ENCODE results near the gene LAMA2. TPM values are rescaled to one million over a fixed set of nuclear protein-coding genes. Genes with fewer than 3 reads are reported as not detected.

Gene LAMA2
- polyA plus RNA-seq, 3 donors, result not detected

DNA sequence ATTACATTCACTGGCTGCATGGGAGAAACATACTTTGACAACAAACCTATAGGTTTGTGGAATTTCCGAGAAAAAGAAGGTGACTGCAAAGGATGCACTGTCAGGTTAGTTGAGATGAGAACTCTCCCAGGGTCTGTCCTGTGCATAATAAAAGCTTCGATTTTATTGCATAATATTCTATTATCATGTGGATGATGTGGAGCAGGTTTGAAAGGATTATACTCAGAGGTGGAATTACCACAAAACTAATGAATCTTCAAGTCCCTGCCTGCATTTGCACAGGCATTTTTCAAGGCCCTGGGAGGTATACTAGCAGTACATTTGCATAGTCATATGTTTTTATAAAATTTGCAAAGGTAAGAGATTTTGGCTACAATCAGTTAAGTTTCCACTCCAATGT, 577.3 kb downstream of the LAMA2 start:
- Histone ChIP-seq H3K27ac (ENCODE audit: low read depth in 1 of 2, low read length in 2 of 2) (no peak overlapping the region), H4K20me1 (ENCODE audit: insufficient read depth, low read length) (no peaks in the 10 kb centered on the region), H3K36me3 (replicated peaks in 1 of 2; ENCODE audit: control insufficient read depth in 1 of 2, insufficient read depth in 2 of 2, low read length in 2 of 2) (no peaks in the 10 kb centered on the region), H3K79me2 (ENCODE audit: insufficient read depth, low read length) (no peaks in the 10 kb centered on the region), H3K27me3 (ENCODE audit: control insufficient read depth in 2 of 2, insufficient read depth in 2 of 2, low read length in 2 of 2) (no peaks in the 10 kb centered on the region), H3K4me2 (replicated peaks; ENCODE audit: extremely low read depth, low read length, poor library complexity, severe bottlenecking) (no peak overlapping the region), H3K4me3 (replicated peaks in 1 of 3; ENCODE audit: low read depth in 2 of 3, low read length in 3 of 3) (no peak overlapping the region), H2AFZ (ENCODE audit: insufficient read depth, low read depth, low read length, poor library complexity, severe bottlenecking) (no peak overlapping the region), H3K4me1 (ENCODE audit: control insufficient read depth in 1 of 2, insufficient read depth in 2 of 2, low read length in 2 of 2) (peaks cover 5 to 11% of the 10 kb centered on the region in 2 donors), H3K9me3 (replicated peaks in 1 of 2; ENCODE audit: control insufficient read depth in 1 of 2, insufficient read depth in 1 of 2, low read length in 2 of 2) (no peaks in the 10 kb centered on the region), H3K9ac (ENCODE audit: insufficient read depth, low read length, poor library complexity, severe bottlenecking) (no peak overlapping the region)
- intact Hi-C loops (cut with micrococcal nuclease), result no loop called here
- H3K36me3 Mint-ChIP-seq, result no peaks in the 10 kb centered on the region
- H3K27ac Mint-ChIP-seq, result no peak overlapping the region
- peaks cover 5% of the 10 kb centered on the region for H3K4me1 Mint-ChIP-seq
- WGBS (ENCODE audit: insufficient coverage), result no CpG with 5 or more reads among the region's 2 CpGs
- DNase-seq, result no peak
- H3K27me3 Mint-ChIP-seq (ENCODE audit: low read depth in 3 of 3), result peaks cover 0 to 2% (median 0%) of the 10 kb centered on the region in 3 donors
- H3K9me3 Mint-ChIP-seq, result no peaks in the 10 kb centered on the region
- no peak overlapping the region for H3K4me3 Mint-ChIP-seq
- TF ChIP-seq, protein P1, sequence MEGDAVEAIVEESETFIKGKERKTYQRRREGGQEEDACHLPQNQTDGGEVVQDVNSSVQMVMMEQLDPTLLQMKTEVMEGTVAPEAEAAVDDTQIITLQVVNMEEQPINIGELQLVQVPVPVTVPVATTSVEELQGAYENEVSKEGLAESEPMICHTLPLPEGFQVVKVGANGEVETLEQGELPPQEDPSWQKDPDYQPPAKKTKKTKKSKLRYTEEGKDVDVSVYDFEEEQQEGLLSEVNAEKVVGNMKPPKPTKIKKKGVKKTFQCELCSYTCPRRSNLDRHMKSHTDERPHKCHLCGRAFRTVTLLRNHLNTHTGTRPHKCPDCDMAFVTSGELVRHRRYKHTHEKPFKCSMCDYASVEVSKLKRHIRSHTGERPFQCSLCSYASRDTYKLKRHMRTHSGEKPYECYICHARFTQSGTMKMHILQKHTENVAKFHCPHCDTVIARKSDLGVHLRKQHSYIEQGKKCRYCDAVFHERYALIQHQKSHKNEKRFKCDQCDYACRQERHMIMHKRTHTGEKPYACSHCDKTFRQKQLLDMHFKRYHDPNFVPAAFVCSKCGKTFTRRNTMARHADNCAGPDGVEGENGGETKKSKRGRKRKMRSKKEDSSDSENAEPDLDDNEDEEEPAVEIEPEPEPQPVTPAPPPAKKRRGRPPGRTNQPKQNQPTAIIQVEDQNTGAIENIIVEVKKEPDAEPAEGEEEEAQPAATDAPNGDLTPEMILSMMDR (IDR thresholded peaks at IDR 0.05), result no peak

DNA sequence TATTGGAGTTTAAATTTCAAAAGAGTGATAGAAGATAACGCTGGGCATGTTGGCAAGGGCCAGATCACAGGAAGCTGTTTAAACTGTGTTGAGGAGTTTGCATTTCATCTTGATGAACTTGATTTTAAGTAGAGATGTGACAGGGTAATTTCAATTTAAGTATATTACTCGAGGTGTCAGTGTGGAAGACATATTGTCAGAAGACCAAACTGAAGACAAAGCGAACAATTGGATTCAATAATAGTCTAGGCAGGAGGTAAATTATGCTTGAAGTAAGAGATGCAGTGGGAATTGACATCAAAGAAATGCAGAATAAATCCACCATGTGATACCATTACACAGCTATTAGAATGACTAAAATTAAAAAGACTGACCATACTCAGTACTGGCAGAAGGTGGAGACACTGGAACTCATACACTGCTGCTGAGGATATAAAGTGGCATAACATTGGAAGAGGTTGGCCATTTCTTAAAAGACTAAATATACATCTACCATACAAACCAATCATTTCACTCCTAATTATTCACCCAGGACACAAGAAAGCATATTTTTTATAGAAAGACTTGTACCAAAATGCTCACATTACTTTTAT, 586.2 kb downstream of the LAMA2 start:
- H3K27me3 Mint-ChIP-seq (ENCODE audit: low read depth in 3 of 3), result peaks cover 0 to 2% (median 0%) of the 10 kb centered on the region in 3 donors
- TF ChIP-seq, protein P1 (IDR thresholded peaks at IDR 0.05), result peak; percentile 26
- Histone ChIP-seq H3K27me3 (ENCODE audit: control insufficient read depth in 2 of 2, insufficient read depth in 2 of 2, low read length in 2 of 2) (no peaks in the 10 kb centered on the region), H2AFZ (ENCODE audit: insufficient read depth, low read depth, low read length, poor library complexity, severe bottlenecking) (no peak overlapping the region), H3K4me2 (replicated peaks; ENCODE audit: extremely low read depth, low read length, poor library complexity, severe bottlenecking) (no peak overlapping the region), H3K4me3 (replicated peaks in 1 of 3; ENCODE audit: low read depth in 2 of 3, low read length in 3 of 3) (no peak overlapping the region), H3K9me3 (replicated peaks in 1 of 2; ENCODE audit: control insufficient read depth in 1 of 2, insufficient read depth in 1 of 2, low read length in 2 of 2) (no peaks in the 10 kb centered on the region), H3K79me2 (ENCODE audit: insufficient read depth, low read length) (no peaks in the 10 kb centered on the region), H3K4me1 (ENCODE audit: control insufficient read depth in 1 of 2, insufficient read depth in 2 of 2, low read length in 2 of 2) (no peaks in the 10 kb centered on the region), H4K20me1 (ENCODE audit: insufficient read depth, low read length) (no peaks in the 10 kb centered on the region), H3K27ac (ENCODE audit: low read depth in 1 of 2, low read length in 2 of 2) (no peak overlapping the region), H3K36me3 (replicated peaks in 1 of 2; ENCODE audit: control insufficient read depth in 1 of 2, insufficient read depth in 2 of 2, low read length in 2 of 2) (no peaks in the 10 kb centered on the region), H3K9ac (ENCODE audit: insufficient read depth, low read length, poor library complexity, severe bottlenecking) (no peak overlapping the region)
- no peaks in the 10 kb centered on the region for H3K9me3 Mint-ChIP-seq
- intact Hi-C loops (cut with micrococcal nuclease), result no loop called here
- peak in 1 of 3 donors; percentile 8 for DNase-seq
- no peak overlapping the region for H3K27ac Mint-ChIP-seq
- no peaks in the 10 kb centered on the region for H3K4me1 Mint-ChIP-seq
- no peak overlapping the region for H3K4me3 Mint-ChIP-seq
- 90% methylated on average over 2 of the region's 3 CpGs for WGBS (ENCODE audit: insufficient coverage)
- H3K36me3 Mint-ChIP-seq, result no peaks in the 10 kb centered on the region
